HepG2 (cell line): ENCODE data around the gene AK4. TPM values are rescaled to one million over a fixed set of nuclear protein-coding genes. Genes with fewer than 3 reads are reported as not detected.
"Not testable (repeated sequence)": the region's sequence is repeated elsewhere in the genome, so short reads cannot be mapped to it uniquely, and the experiment has no call there.

Experiments
- ATAC-seq: fragments of 200-7000 bp; cut with Tn5 transposase; 3 replicates; pipeline ENCODE4 v1.9.1; 2020; ENCODE audit warnings: mild to moderate bottlenecking, moderate library complexity
- BruUV-seq: library from RNA; stranded (reverse); fragments of 400-500 nt; replicated peaks from 2 replicates; lab custom pipeline; 2021; lab: Mats Ljungman, UMichigan
- CTCF ChIA-PET: fragments of 300-600 bp; formaldehyde crosslinking; extraction: SDS; loops from one replicate; lab custom pipeline; 2021; ENCODE audit warnings: low total read pairs, inconsistent platforms, low intra/inter-chr PET ratio; lab: Yijun Ruan, JAX
- POLR2A ChIA-PET: fragments of 350-600 bp; sonication (Branson Sonifier 250); formaldehyde crosslinking; loops from one replicate; lab custom pipeline; 2020; ENCODE audit warnings: antibody characterized with exemption, inconsistent platforms; lab: Yijun Ruan, JAX
- DNase-seq: peaks from one replicate; pipeline ENCODE4 v3.0.0-alpha.2; 2015; ENCODE audit warnings: low spot score
- FAIRE-seq: peaks from 3 replicates; lab custom pipeline; 2011; peaks lifted over from hg19 to GRCh38; lab: Jason Lieb, UNC
- H2AFZ ChIP-seq: one replicate; pipeline ENCODE4 v1.6.1; 2011; ENCODE audit warnings: low read length, inconsistent platforms
- H3K27ac ChIP-seq: fragments of 300-600 bp; 3 replicates; pipeline ENCODE4 v1.8.0; 2011; ENCODE audit warnings: mixed run types, mild to moderate bottlenecking, mixed read lengths, low read length, inconsistent platforms; ENCODE audit not compliant: insufficient read depth; ENCODE audit errors: extremely low read length
- H3K27me3 ChIP-seq, 2 experiments: fragments of 200-600 bp in 1 of 2; 2 replicates in 1 of 2; 3 replicates in 1 of 2; pipeline versions ENCODE4 v1.6.0 to v1.8.0; 2011; ENCODE audit warnings: low read length in 2 of 2, mild to moderate bottlenecking in 2 of 2, moderate library complexity in 2 of 2, inconsistent platforms in 1 of 2; ENCODE audit not compliant: insufficient read depth in 2 of 2, control insufficient read depth in 1 of 2
- H3K36me3 ChIP-seq, 2 experiments: fragments of 200-600 bp in 1 of 2; replicated peaks in 1 of 2; 2 replicates in 1 of 2; 3 replicates in 1 of 2; pipeline versions ENCODE4 v1.5.1 to v1.8.0; 2011; ENCODE audit warnings: low read length in 2 of 2, inconsistent platforms in 1 of 2; ENCODE audit not compliant: insufficient read depth in 2 of 2, control insufficient read depth in 1 of 2
- H3K4me1 ChIP-seq: 2 replicates; pipeline ENCODE4 v1.5.1; 2012; ENCODE audit warnings: low read length, inconsistent platforms; ENCODE audit not compliant: insufficient read depth
- H3K4me2 ChIP-seq: 2 replicates; pipeline ENCODE4 v1.6.0; 2011; ENCODE audit warnings: low read depth, low read length, inconsistent platforms
- H3K4me3 ChIP-seq, 3 experiments: fragments of 200-600 bp in 1 of 3; sonication (generic), shearing (Covaris generic) in 1 of 3; replicated peaks in 1 of 3; 2 replicates each; pipeline ENCODE4 v1.5.1; 2011 to 2016; ENCODE audit warnings: low read length in 3 of 3, inconsistent platforms in 2 of 3, low read depth in 2 of 3, mild to moderate bottlenecking in 2 of 3, control low read depth in 1 of 3, mixed read lengths in 1 of 3; ENCODE audit not compliant: insufficient read depth in 1 of 3
- H3K79me2 ChIP-seq: one replicate; pipeline ENCODE4 v1.6.1; 2011; ENCODE audit warnings: low read length, inconsistent platforms; ENCODE audit not compliant: insufficient read depth
- H3K9ac ChIP-seq: 2 replicates; pipeline ENCODE4 v1.6.0; 2011; ENCODE audit warnings: mild to moderate bottlenecking, low read depth, low read length, inconsistent platforms; ENCODE audit not compliant: insufficient read depth
- H3K9me3 ChIP-seq: 2 replicates; pipeline ENCODE4 v1.5.1; 2012; ENCODE audit warnings: mild to moderate bottlenecking, low read length
- H4K20me1 ChIP-seq: 2 replicates; pipeline ENCODE4 v1.6.0; 2011; ENCODE audit warnings: inconsistent platforms, mild to moderate bottlenecking, low read length, moderate library complexity; ENCODE audit not compliant: insufficient read depth
- MED1 ChIP-seq: sonication (generic); formaldehyde crosslinking; IDR thresholded peaks from 2 replicates; pipeline ENCODE4 v1.4.0; 2020; ENCODE audit warnings: missing genetic modification reagents
- THAP11 ChIP-seq: IDR thresholded peaks from 2 replicates; pipeline ENCODE4 v1.6.1; 2016; ENCODE audit warnings: missing biosample characterization, missing genetic modification reagents
- ZKSCAN5 ChIP-seq: sonication (generic); formaldehyde crosslinking; IDR thresholded peaks from 2 replicates; pipeline ENCODE4 v1.5.1; 2020; ENCODE audit warnings: mild to moderate bottlenecking, missing genetic modification reagents
- WGBS: methylation state at CpG from one replicate; pipeline ENCODE4 v1.1.6; 2017; ENCODE audit warnings: low lambda C conversion rate; 5-methylcytosine and 5-hydroxymethylcytosine counted together
- in situ Hi-C: cut with HindIII; loops from 2 replicates; pipeline ENCODE4 v1.10.0; 2017; ENCODE audit warnings: low pct_unique_long_range_greater_than_20kb; ENCODE audit not compliant: extremely low pct_ligation_motif_present
- intact Hi-C: fragments of 100-400 bp; cut with micrococcal nuclease; formaldehyde crosslinking; loops from one replicate; pipeline ENCODE4 v1.10.0; 2022; ENCODE audit not compliant: unreplicated experiment
- polyA plus RNA-seq, 8 experiments: library from polyadenylated mRNA; depleted of rRNA in 3 of 8; stranded (reverse) in 7 of 8; unstranded in 1 of 8; fragments of >200 nt; fragmentation: Illumina TruSeq in 4 of 8; extraction: Trizol in 4 of 8; gene quantifications; 2 replicates each; pipeline versions ENCODE4 v1.2.1 to v1.2.3, GENCODE V29; 2011 to 2016; ENCODE audit warnings: low read depth in 4 of 8, missing spikeins in 1 of 8, mixed read lengths in 1 of 8; ENCODE audit not compliant: insufficient read depth in 1 of 8
- total RNA-seq, 5 experiments: library from RNA; depleted of rRNA; stranded (reverse); fragments of >200 nt; fragmentation: Illumina TruSeq; extraction: Trizol; gene quantifications; 2 replicates each; pipeline ENCODE4 v1.2.3, GENCODE V29; 2016; ENCODE audit warnings: low read depth in 1 of 5
- TF ChIP-seq, protein P1 (sequence below): sonication (generic); formaldehyde crosslinking; IDR thresholded peaks from 2 replicates; pipeline ENCODE4 v1.5.0; 2020; ENCODE audit warnings: missing genetic modification reagents

Gene AK4
- total and polyA plus RNA-seq, 2 of the 13 experiments (the other 11 are each of a cell fraction or from before 2014, with no cell fraction given): 110 to 160 TPM

DNA sequence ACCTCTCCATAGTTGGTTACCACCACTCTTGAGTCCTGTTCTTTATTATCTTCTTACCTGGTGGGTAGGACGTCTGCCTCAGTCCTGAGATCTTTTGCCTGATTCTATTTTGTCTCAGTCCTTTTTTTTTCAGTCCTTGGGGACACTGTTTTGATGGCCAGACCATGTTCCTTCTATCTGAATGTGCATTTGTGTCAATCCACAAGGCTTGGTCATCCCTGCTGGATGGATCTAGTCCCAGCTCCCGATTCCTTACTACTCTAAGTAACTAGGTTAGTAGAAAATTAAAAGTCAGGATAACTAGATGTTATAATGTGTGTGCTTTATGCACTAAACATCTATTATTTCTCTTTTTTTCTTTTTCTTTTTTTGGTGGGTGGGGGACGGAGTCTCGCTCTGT lies 28.1 kb upstream of the AK4 start:
- Histone ChIP-seq H3K36me3 (no peaks in the 10 kb centered on the region), H3K4me2 (no peak overlapping the region), H3K79me2 (no peaks in the 10 kb centered on the region), H2AFZ (no peak overlapping the region), H3K27ac (no peak overlapping the region), H4K20me1 (no peaks in the 10 kb centered on the region), H3K4me3 (no peak overlapping the region), H3K27me3 (no peaks in the 10 kb centered on the region), H3K9me3 (no peaks in the 10 kb centered on the region), H3K4me1 (peaks cover 1% of the 10 kb centered on the region; the same call in 1 of the 2 replicates), H3K9ac (no peak overlapping the region)
- intact Hi-C loops: no loop called here
- CTCF ChIA-PET: no interaction called here
- POLR2A ChIA-PET: no interaction called here
- FAIRE-seq: no peak
- in situ Hi-C loops: no loop called here
- BruUV-seq: no TSS peak
- no peak for TF ChIP-seq MED1 (CRISPR knock-in tag)
- no peak for TF ChIP-seq THAP11 (CRISPR knock-in tag)
- no peak for DNase-seq
- no peak for ATAC-seq
- whole genome bisulfite sequencing: 36% methylated on average over 4 of the region's 4 CpGs

DNA sequence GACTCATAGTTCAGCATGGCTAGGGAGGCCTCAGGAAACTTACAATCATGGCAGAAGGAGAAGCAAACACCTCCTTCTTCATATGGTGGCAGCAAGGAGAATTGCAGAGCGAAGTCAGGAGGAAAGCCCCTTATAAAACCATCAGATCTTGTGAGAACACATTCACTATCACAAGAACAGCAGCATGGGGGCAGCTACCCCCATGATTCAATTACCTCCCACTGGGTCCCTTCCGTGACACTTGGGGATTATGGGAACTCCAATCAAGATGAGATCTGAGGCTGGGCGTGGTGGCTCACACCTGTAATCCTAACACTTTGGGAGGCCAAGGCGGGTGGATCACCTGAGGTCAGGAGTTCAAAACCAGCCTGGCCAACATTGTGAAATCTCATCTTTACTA lies 18.9 kb upstream of the AK4 start:
- CTCF ChIA-PET, intact Hi-C loops, POLR2A ChIA-PET, H2AFZ ChIP-seq, H3K9me3 ChIP-seq, H3K36me3 ChIP-seq, BruUV-seq, H3K27me3 ChIP-seq, H3K4me3 ChIP-seq, H3K9ac ChIP-seq, H4K20me1 ChIP-seq, H3K27ac ChIP-seq, DNase-seq, in situ Hi-C loops, FAIRE-seq, H3K4me2 ChIP-seq, H3K79me2 ChIP-seq, ATAC-seq: not testable (repeated sequence)
- 88% methylated on average over 2 of the region's 4 CpGs for WGBS
- H3K4me1 ChIP-seq: peaks cover 19% of the 10 kb centered on the region

DNA sequence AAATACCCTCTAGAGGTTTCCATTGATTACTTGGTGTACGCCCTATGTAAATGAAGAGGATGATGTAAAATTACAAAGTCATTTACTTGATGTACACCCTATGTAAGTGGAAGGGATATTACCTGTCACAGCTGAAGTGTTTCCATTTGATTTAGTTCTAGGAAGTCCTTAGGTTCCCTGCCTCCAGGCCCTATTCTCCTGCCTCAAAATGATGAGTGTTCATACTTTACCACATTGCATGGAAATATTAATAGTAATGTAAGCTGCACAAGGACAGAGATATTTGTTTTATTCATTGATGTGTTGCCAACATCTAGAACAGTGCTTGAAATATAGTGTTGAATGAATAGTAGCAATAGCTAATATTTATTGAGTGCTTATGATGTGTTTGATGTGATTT lies 9.5 kb upstream of the AK4 start:
- ATAC-seq: no peak
- H4K20me1 ChIP-seq: no peaks in the 10 kb centered on the region
- TF ChIP-seq ZKSCAN5 (CRISPR knock-in tag): no peak
- TF ChIP-seq, protein P1, sequence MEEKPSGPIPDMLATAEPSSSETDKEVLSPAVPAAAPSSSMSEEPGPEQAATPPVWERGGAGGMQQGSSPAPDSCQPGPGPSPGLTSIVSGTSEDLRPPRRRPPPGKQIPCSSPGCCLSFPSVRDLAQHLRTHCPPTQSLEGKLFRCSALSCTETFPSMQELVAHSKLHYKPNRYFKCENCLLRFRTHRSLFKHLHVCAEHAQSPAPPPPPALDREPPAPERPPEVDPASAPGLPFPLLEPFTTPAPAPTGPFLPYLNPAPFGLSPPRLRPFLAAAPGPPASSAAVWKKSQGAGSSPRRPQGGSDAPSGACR (CRISPR knock-in tag): no peak
- TF ChIP-seq, all 625 proteins: peak for 0
- FAIRE-seq (no peak), DNase-seq (no peak)
- no peaks in the 10 kb centered on the region for H3K79me2 ChIP-seq
- no peak overlapping the region for H3K4me3 ChIP-seq
- no peak overlapping the region for H3K4me2 ChIP-seq
- H3K4me1 ChIP-seq: peaks cover 25% of the 10 kb centered on the region
- CTCF ChIA-PET: no interaction called here
- H3K9me3 ChIP-seq: no peaks in the 10 kb centered on the region
- intact Hi-C loops (no loop called here), in situ Hi-C loops (no loop called here)
- WGBS: 95% methylated on average over 1 of the region's 1 CpG
- POLR2A ChIA-PET: no interaction called here
- BruUV-seq: no TSS peak
- H2AFZ ChIP-seq: no peak overlapping the region
- H3K27ac ChIP-seq: no peak overlapping the region
- no peaks in the 10 kb centered on the region for H3K36me3 ChIP-seq
- no peak overlapping the region for H3K9ac ChIP-seq
- H3K27me3 ChIP-seq: no peaks in the 10 kb centered on the region; a peak in 1 of 5 replicates
